ENCODE data around the gene ATP9A.
"Not testable (repeated sequence)": the region's sequence is repeated elsewhere in the genome, so short reads cannot be mapped to it uniquely, and the experiment has no call there.

Gene ATP9A

GRCh38 chr20:51750770-51751388 lies 17.3 kb downstream of the ATP9A start:
- FAIRE-seq = no peak

- no peak for FAIRE-seq
These were observed 18.0 kb downstream of the ATP9A start for GRCh38 chr20:51750037-51750769.

DNA sequence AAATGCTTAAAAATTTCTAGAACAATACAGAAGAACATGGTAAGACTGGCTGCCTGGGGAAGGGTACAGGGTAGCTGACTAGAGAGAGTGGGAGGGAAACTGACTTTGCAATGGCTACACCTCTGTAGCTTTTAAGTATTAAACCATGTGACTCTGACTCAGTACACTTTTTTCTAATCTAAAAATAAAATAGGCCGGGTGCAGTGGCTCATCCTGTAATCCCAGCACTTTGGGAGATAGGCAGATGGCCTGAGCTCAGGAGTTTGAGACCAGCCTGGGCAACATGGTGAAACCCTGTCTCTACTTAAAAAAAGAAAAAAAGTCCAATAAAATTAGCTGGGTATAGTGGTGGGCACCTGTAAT lies 18.5 kb downstream of the ATP9A start:
- no peak for FAIRE-seq

DNA sequence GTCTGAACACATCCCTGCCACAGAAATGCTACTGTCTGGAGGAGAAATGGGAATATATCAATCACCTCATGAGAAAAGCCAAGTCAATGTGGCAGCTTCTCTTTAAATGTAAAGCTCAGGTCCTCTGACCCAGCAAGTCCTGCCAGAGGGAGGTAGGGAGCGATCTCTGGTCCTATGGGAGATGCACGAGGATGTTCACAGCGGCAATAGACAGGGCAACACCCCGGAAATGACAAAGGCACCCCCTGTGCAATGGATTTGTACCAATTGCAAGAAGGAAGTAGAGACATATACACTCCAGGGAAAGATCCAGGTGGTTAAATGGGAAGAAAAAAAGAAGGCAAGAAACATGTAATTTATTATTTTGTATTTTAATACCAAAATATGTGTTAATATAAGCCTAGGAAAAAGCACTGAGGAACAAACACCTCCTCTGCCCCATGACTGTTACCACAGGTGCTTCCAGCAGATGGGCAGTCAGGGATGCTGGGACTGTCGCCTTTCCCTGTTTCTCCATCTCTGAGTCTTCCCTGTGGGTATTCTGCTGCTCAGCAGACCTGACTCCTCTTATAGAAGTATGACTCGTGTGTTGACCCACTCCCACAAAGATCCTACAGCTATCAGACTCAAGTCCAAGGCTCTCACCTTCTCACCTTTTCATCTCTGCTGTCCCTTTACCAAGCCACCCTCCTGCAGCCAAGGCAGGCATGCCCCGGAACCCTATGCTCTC lies 20.8 kb downstream of the ATP9A start:
- no peak for FAIRE-seq

- FAIRE-seq = no peak
These were observed 22.4 kb downstream of the ATP9A start for GRCh38 chr20:51745804-51746203.

- FAIRE-seq = no peak
These were observed 27.4 kb downstream of the ATP9A start for GRCh38 chr20:51740838-51741237.

DNA sequence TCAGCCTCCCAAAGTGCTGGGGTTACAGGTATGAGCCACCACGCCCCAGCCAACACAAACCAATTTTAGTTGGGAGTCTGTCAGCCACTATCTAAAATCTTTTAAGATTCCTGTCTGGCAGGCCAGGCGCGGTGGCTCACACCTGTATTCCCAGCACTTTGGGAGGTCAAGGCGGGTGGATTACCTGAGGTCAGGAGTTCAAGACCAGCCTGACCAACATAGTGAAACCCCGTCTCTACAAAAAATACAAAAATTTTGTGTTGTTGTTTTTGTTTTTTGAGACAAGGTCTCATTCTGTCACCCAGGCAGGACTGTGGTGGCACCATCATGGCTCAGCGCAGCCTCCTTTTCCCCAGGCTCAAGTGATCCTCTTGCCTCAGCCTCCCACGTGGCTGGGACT lies 27.9 kb downstream of the ATP9A start:
- not testable (repeated sequence) for FAIRE-seq

DNA sequence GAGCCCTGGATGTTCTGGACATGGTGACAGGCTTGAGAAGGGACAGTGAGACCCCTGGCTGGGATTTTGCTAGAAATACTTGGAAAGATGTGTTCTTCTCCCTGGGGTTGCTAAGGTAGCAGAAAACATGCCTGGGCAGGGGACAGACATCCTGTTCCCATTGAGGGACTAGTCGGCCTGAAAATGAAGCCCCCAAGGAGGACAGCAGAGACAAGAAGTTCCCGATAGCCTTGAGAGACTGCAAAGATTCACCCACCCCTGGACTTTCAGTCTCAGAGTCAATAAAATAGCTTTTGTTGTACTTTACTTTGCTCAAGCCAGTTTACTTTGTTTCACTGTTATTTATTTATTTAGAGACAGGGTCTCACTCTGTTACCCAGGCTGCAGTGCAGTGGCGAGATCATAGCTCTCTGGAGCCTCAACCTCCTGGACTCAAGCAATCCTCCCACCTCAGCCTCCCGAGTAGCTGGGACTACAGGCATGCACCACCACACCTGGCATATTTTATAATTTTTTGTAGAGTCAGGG lies 28.4 kb downstream of the ATP9A start:
- FAIRE-seq = no peak

DNA sequence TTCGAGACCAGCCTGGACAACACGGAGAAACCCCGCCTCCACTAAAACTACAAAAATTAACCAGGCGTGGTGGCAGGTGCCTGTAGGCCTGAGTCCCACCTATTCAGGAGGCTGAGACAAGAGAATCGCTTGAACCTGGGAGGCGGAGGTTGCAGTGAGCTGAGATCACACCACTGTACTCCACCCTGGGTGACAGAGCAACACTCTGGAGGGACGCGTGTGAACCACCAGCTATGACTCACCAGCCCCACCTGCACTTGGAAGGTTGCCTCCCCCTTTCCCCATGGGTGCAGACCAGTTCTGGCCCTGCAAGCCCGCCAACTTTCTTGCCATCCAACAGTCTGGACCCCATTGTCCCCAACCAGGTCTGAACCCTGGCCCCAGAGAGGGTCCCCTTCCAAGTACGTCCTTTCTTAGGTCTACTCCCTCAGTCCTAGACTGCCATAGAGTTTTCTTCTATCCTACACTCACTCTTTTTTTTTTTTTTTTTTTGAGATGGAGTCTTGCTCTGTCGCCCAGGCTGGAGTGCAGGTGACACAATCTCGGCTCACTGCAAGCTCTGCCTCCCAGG lies 29.2 kb downstream of the ATP9A start:
- FAIRE-seq = no peak

DNA sequence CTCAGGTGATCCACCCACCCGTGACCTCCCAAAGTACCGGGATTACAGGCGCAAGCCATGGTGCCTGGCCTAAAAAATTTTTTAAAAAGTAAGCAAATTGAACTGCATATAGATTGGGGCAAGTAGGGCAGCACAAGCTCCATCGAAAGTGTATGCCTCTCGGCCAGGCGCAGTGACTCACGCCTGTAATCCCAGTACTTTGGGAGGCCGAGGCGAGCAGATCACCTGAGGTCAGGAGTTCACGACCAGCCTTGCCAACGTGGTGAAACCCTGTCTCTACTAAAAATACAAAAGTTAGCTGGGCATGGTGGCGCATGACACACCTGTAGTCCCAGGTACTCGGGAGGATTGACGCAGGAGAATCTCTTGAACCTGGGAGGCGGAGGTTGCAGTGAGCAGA lies 29.9 kb downstream of the ATP9A start:
- not testable (repeated sequence) for FAIRE-seq

- FAIRE-seq = no peak
These were observed 31.2 kb downstream of the ATP9A start for GRCh38 chr20:51736947-51737346.

- no peak for FAIRE-seq
These were observed 32.2 kb downstream of the ATP9A start for GRCh38 chr20:51735728-51736600.

DNA sequence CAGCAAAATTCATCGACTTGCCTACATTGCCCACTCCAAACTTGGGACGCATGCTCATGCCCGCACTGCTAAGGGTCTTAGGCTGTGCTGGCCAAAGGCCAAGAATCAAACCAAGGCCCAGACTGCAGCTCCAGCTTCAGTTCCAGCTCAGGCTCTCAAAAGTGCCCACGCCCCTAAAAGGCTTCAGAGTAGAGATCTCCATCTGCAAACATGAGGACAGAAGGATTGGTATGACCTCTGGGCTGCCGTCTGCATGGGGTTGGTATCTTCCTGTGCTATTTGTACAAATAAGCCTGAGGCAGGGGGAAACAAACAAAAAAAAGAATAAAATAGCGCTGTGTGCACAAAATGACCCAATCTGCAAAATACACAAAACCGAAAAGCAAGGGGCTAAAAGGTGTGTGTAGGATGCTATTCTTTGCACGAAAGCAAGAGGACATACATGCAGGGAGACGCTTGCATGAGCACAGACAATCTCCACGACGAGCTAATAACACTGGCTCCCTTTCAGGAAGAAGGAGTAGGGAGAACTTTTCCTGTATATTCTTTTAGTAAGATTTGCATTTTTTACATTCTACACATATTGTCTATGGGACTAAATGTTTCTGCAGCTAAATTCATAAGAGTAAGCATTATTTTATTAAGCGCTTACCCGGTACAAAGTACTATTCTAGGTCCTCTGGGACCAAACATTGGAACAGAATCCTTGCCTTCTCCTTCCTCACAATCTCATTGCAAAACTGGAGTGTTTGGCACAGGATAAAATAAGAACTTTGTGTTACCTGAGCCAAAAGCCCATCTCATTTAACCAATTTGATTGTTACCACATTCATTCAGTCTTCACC lies 33.1 kb downstream of the ATP9A start:
- FAIRE-seq = no peak

GRCh38 chr20:51733070-51733469 lies 35.1 kb downstream of the ATP9A start:
- no peak for FAIRE-seq

DNA sequence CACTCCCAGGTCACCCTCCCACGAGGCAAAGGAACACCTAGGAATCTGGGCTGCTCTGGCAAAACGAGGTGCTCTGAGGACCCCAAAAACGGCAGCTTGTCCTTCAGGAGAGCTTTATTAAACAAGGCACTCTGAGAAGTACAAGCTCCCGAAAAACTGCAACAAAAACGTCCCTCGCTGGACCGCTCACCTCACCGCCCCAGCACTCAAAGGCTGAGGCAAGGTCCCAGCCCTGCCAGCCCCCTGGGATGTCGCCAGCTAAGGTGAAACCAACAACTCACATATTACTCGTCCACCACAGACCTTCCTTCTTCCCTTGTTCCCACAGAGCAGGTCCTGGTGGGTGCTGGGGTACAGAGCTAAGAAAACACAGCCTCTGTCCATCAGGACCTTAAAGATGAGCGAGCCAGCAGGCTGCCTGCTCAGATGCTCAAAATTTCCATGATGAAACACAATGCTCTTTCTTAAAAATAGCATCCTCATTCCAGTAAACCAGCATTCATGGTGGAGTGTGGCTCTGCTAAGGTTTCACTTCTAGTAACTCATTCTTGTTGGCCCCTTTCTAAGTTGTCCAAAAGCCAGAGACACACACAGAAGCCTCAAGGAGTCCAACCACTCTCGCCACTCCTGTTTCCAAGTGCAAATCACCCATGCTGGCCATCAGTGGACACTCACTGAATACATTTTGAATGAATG lies 35.9 kb downstream of the ATP9A start:
- FAIRE-seq = no peak

- no peak for FAIRE-seq
These were observed 36.5 kb downstream of the ATP9A start for GRCh38 chr20:51731731-51732095.

GRCh38 chr20:51729771-51730170 lies 38.4 kb downstream of the ATP9A start:
- no peak for FAIRE-seq

GRCh38 chr20:51728737-51729136 lies 39.5 kb downstream of the ATP9A start:
- FAIRE-seq = no peak

DNA sequence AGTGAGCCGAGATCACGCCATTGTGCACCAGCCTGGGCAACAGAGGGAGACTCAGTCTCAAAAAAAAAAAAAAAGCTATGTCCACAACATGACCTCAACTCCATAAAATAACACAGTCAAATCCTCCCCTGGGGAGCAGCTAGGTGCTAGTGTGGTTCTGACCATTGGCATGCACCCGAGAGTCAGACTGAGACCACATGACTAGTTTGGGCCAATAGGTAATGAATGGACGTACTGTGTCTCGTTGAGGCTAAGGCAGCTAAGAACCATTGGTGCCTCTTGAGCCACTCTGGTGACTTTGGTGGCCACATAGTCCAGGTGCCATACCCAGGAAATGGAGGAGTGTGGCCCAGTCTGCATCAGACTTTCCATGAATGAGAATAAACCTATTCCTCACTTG lies 40.3 kb downstream of the ATP9A start:
- no peak for FAIRE-seq

DNA sequence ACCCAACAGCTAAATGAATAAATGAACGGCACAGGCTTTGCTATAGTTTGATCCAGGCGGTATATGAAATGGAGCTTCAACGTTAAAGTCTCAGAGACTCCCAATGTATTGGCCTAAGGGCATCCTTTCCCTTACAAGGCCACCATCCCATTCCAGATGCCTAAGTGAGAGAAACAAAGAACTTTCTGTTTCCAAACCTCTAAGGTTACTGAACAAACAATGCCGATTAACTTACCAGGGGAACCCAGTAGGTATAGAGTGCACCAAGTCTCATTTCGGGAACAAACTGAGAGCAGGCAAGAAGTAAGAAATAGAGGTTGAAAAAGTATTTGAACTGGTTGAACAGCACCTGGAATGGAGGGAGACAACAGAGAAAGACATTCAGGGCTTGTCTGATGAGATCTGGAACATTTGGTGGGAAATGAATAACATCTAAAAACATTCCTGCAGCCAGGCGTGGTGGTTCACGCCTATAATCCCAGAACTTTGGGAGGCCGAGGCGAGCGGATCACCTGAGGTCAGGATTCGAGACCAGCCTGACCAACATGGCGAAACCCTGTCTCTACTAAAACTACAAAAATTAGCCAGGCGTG lies 42.5 kb downstream of the ATP9A start:
- FAIRE-seq = no peak
